DMS79 (cell line): ENCODE data around the gene LTB4R.

Source experiments
- DNase-seq: peaks from one replicate; lab custom pipeline; 2025; lab: John Stamatoyannopoulos, UW

The LTB4R gene, protein sequence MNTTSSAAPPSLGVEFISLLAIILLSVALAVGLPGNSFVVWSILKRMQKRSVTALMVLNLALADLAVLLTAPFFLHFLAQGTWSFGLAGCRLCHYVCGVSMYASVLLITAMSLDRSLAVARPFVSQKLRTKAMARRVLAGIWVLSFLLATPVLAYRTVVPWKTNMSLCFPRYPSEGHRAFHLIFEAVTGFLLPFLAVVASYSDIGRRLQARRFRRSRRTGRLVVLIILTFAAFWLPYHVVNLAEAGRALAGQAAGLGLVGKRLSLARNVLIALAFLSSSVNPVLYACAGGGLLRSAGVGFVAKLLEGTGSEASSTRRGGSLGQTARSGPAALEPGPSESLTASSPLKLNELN

DNA sequence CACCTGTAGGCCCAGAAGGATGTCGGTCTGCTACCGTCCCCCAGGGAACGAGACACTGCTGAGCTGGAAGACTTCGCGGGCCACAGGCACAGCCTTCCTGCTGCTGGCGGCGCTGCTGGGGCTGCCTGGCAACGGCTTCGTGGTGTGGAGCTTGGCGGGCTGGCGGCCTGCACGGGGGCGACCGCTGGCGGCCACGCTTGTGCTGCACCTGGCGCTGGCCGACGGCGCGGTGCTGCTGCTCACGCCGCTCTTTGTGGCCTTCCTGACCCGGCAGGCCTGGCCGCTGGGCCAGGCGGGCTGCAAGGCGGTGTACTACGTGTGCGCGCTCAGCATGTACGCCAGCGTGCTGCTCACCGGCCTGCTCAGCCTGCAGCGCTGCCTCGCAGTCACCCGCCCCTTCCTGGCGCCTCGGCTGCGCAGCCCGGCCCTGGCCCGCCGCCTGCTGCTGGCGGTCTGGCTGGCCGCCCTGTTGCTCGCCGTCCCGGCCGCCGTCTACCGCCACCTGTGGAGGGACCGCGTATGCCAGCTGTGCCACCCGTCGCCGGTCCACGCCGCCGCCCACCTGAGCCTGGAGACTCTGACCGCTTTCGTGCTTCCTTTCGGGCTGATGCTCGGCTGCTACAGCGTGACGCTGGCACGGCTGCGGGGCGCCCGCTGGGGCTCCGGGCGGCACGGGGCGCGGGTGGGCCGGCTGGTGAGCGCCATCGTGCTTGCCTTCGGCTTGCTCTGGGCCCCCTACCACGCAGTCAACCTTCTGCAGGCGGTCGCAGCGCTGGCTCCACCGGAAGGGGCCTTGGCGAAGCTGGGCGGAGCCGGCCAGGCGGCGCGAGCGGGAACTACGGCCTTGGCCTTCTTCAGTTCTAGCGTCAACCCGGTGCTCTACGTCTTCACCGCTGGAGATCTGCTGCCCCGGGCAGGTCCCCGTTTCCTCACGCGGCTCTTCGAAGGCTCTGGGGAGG lies at the start of gene LTB4R:
Gene LTB4R, plus strand, starts transcription at position 857 of the 959 bp plus-strand sequence. CDS start 4,150 bp downstream, outside the sequence.
- DNase-seq: peak; percentile 72

DNA sequence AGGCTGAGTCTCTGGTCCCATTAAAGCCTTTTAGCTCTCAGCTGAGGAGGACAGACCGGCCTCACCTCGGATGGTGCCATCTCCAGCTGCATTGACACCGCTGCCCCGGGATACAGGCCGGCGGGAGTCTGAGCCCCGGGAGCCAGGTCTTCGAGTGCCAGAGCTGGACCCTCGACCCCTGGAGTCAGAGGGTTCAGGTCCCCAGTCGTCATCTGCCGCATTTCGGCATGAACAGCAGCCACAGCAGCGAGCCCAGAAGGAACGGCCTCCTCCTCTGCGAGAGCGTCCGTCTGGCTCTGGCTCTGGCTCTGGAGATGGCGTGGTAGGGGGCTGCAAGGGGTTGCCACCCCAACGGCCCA lies 49.4 kb upstream of the LTB4R start:
- DNase-seq: no peak

DNA sequence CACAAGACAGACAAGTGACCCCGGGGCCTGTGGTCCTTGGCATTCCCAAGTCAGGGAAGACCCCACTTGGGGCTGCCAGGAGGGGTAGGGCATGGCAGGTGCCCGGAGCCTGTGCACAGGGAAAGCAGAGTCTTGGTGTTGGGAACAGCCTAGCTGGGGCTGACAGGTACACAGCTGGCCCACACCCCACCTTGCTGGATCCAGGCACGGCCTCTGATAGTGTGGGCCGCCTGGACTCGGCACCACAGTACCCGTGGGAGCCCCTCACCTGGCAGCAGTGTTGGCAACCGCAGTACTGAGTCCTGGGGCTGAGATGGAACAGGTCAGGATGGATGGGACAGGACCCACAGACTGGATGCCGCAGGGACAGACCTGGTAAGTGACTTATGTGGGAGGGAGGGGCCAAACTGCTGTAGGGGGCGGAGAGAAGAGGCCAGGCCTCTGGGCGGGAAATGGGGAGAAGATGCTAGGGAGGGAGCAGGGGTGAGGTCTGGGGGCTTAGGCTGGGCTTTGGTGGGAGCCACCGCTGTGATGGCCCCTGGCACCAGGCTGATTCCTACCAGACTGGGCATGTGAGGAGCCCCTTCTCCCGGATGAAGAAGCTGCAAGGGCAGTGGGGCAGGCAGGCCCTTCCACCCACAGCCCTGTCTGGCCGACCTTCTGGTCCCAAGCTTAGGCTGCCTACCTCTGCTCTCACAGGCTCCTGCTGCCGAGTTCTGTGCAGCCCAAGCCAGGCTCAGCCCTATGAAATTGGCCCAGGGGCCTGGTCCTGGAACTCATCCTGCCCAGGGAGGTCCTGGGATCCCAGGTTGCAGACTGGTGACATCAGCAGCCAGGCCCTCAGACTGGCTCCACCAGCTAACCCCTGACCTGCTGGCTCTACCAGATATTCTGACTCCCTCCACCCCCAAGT lies 48.2 kb upstream of the LTB4R start, which contains the start of gene TGM1:
Gene TGM1, minus strand, starts transcription at position 357 of the 913 bp plus-strand sequence. CDS start 825 bp downstream, outside the sequence.
- no peak for DNase-seq

DNA sequence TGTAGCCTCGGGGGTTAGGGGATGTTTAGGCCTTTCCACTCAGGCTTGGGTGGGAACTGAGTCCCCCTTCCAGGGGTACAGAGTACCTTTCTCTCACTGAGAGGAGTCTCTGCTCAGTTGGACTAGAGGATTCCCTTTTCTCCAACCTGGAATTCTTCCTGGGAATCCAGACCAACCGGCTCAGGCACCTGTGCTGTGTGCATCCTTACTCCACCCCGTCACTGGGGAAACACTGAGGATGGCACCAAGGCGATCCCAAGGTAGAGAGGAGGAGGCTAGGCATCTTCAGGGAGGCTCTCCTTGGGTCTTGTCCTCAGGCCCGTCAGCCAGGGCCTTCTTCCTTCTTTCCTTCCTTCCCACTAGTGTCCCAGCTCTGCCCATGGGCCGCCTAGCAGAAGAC lies 47.5 kb upstream of the LTB4R start:
- no peak for DNase-seq

DNA sequence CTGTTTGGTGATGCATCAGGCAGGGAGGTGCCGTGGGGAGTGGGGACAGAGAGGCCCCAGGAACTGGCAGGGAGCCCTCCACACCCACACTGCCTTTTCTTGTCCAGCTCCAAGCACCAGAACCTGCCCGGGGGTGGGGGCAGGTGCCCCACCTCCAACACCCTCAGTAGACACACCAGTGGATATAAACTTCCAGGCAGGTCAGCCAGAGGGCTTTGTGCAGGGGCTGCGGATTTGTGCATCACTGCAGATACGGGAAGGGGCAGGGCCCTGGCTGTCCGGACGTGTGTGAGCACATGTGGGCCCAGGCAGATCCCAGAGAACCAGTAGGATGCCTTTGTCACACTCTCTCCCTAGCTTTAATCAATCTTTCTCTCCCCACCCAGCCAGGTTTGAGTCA lies 47.0 kb upstream of the LTB4R start:
- no peak for DNase-seq

DNA sequence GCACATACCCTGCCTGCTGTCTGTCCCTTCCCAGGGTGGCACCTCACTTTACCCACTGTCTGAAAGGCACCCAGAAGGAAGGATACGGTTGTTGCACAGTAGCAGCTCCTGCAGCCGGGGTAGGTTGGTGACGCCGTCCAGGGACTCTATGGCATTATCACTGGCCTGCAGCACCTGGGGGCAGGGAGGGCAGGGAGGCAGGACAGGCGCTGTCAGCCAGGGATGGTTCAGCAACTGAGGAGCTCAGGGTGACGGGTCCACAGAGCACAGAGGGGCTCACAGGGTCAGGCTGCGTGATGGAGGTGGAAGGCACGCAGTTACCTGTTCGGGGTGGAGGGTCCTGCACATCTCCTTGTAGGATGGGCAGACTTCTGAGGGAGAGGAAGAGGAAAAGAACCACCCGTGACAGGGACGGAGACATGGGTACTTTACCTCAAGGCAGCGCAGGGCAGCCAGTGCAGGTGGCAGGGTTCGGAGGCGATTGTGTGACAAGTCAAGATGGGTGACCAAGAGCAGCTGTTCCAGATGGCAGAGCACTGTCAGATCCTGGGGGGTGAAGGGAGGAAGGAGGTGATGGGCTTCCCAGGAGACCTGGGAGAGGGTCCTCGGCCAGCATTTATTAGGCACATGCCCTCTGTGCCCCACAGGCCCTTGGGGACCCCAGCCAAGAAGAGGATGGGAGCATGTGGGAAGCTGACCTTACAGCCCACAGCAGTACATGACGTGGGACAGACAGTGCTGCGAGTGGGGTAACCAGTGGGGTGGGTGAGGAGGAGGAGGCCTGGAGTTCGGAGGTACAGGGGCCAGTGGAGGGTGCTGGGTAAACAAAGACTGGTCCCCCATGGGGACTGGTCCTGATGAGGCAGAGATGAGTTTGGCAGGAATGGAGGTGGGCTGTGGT lies 44.7 kb upstream of the LTB4R start:
- no peak for DNase-seq

DNA sequence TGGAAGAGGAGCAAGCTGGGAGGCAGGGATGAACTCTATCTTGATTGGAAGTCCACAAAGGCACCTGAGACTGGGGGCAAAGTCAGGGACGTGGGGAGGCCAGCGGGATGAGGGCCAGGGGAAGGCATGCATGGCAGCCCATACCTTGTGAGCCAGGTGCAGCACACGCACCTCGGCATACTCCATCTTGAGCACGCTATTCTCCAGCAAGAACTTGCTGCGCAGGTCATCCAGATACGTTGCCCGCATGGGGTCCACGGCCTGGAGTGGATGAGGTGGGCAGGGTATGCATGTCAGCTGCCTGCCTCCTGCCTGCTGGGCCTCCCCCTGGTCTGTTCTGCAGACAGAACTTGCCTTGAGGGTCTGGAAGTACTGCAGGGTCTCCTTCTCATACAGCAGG lies 43.8 kb upstream of the LTB4R start:
- no peak for DNase-seq

DNA sequence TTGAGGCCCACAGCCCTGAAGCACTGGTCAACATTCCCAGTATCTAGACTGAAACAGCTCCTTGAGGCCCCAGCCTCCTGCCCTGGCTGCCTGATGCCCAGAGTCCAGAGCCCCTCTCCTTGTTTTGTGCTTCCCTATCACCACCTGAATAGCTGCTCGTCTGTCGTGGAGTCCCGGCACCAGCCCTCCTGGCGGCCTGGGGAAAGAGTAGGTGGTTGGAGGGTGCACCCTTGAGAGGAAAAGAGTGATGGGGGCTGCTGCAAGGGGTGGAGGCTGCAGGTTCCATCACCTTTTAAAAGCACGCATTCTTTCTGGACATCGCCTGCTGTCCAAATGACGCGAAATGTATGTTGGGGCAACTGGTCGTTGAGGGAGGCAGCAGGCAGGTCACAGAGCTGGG lies 43.1 kb upstream of the LTB4R start:
- no peak for DNase-seq

DNA sequence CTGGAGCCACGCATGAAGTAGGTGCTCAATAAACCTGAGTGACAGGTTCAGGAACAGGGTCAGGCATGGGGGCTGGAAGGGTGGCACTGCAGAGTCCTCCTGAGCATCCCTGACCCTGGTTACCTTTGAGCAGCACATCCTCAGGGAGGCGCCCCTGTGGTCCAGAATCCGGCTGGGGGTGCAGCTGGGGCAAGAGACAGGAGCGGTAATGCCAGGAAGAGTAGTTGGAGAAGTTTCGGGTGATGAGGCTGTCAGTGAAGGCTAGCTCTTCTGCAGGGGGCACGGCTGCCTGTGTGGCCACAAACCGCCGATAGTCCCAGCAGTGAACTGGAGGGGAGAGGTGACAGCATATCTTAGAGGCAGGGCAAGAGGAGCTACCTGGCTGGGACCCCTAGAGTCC lies 41.9 kb upstream of the LTB4R start:
- DNase-seq: no peak

DNA sequence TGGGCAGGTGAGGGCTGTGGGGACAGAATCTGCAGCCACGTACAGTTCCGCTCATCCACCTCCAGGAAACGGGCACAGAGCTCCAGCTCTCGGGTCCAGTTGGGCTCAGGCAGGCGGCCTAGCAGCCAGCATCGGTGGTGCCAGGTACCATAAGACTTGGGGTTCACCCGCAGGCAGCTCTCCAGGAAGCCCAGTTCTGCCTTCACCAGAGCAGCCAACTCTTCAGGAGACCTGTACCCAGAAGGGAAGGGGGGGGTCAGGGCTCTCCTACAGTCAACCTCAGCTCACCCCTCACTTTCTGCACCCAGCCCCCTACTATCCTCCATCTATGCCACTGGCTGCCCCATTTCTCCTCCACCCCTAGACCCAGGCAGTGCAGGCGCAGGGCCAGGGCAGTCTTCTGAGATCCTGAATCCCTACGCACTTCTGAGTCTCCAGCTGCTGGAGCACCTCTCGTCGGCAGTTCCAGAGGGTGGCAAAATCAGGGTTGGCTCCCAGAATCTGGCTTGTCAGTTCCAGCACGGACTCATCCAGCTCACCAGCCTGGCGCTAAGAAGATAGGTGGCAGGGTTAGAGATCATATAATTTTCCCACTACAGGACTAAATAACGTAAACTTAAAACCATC lies 41.3 kb upstream of the LTB4R start:
- DNase-seq: no peak

DNA sequence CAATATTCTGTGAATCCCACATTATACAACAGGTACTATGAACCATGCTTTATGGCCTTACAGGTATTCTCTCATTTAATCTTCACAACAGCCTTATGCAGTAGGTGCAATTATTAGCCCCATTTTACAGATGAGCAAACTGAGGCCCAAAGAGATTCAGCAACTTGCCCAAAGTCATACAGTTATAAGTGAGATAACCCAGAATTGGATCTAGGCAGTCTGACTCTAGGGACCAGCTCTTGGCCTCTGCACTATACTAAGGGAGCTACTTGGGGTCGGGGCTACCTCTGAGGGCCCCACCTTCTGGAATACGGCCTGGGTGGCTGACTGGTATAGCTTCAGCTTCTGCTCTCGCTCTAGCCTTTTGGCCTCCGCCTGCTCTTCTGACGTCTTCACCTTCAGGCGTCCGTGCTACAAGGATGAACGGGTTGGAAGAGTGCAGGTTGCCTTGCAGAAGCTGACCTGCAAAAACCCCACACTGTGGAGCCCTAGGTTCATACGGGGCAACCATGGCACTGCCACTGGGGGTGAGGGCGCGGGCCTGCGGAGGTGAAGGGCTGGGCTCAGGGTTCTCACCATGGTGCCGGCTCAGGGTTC lies 40.7 kb upstream of the LTB4R start:
- peak; percentile 60 for DNase-seq

DNA sequence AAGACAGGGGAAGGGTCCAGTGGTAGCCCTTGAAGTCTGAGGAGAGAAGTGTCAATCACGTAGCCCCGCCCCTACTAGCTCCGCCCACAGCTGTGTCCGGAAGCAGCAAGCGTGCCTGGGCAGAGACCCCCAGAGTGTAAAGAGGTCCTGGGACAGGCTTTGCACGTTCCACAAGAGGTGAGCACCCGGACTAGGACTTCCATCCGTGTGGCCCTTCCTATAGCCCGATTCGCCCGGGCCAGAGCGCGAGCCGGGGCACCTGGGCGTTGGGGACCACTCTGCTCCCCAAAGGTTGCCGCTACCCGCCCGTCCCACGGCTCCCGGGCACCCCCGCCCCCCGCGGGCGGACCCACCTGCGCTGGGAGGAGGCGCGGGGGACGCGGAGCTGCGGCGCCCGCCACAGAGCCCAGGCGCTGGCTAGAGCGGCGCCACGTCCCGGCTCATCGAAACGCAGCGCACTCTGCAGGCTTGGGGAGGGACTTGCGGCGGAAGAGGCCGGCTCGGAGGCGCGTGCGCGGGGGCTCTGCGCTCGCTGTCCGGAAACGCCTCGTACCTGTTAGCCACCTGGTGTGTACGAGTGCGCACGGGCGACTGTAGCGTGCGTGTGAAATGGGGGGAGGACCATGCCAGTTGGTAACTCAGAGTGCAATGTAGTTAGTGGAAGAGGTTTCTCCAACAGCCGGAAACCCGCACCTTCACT lies 40.0 kb upstream of the LTB4R start, which contains the start of gene RABGGTA:
Gene RABGGTA, minus strand, starts transcription at position 464 of the 700 bp plus-strand sequence. CDS start 482 bp downstream, outside the sequence.
- DNase-seq: peak; percentile 91

DNA sequence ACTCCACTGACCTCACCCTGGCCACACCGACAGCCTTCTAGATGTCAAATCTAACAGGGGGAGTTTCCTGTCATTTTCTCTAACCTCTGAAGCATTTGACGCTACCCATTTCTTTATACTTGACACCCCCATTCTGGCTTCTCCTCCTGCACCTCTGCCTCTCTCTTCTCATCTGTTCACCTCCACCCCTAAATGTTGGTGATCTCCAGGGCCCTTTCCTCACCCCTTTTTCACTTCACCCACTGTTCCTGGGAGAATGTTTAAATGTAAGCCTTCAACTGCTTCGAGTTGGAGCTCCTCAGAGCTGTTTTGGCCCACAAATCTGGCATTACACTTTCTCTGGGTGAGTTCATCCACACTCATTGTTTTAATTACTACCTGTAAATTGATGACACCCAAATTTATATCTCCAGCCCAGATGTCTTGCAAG lies 39.5 kb upstream of the LTB4R start:
- no peak for DNase-seq

DNA sequence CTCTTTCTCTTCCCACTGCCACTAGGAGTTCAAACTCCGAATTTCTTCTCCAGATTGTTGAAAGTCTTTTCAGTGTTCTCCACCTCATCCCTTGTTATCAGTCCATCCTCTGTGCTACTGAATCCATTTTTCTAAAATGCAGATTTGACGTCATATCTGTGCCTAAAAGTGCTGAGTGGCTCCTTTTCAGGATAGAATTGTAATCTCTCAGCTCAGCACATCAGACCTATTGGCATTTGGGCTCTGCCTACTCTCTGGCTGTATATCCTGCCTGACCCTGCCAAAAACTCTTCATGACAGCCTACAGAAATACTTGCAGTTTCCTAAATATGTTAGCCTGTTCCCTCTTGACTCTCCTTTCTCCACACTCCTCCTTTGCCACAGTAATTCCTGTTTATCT lies 38.8 kb upstream of the LTB4R start:
- no peak for DNase-seq

DNA sequence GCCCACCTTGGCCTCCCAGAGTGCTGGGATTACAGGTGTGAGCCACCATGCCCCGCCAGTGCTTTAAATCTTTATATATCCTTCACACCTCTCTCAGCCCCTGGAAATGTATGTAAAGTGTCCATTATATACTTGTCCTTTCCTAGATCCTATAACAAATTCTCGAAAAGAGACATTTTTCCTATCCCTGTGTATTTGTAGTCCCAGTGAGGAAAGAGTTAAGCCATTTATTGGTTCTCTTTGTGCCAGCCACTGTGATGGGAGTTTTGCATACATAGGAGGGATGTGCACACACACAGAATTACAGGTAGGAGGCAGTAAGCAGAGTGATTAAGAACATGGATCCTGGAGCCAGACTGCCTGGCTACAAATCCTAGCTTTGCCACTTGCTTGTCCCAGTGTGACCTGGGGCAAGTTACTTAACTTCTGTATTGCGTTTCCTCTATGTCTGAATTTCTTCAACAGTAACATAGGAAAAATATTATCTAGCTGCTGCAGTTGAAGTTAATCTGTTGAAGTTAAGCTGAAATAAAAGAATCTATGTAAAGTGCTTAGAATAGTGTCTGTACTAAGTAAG lies 37.8 kb upstream of the LTB4R start:
- no peak for DNase-seq

DNA sequence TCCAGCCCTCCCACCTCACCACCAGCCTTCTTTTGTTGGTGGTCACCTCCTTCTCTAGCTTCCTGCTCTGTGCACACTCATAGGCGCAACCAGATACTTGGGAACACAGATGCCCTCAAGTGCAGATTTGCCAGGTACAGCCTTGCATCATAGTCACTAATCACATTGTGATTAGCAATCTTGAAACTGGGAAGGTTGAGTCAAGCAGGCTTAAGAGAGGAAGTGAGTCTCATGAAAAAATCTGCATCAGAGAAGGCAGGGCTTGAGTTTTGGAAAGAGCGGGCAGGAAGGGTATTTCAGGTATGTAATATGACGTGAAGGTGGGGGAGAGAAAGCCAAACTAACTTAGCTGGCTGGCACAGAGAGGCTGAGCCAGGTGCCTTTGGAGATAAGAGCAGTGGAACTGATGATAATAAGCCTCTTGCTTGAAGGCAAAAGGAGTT lies 37.2 kb upstream of the LTB4R start:
- no peak for DNase-seq

DNA sequence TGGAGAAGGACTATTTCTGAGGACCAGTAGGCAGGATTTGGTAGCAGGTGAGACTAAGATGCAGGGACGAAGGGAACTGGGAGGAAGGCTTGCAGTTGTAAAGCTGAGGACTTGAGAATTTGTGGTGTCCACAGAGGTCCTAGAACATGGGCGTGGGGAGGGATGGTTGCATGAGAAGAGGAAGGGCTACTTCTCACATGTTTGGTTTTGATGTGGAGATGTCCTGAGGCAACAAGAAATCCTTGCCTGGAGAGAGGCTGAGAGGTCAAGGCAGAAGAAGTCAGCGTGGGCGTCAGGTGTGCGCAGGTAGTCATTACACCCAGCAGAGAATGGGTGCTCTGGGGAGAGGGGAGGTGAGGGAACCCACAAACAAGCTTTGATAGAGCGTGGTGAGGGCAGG lies 34.2 kb upstream of the LTB4R start:
- DNase-seq: no peak

DNA sequence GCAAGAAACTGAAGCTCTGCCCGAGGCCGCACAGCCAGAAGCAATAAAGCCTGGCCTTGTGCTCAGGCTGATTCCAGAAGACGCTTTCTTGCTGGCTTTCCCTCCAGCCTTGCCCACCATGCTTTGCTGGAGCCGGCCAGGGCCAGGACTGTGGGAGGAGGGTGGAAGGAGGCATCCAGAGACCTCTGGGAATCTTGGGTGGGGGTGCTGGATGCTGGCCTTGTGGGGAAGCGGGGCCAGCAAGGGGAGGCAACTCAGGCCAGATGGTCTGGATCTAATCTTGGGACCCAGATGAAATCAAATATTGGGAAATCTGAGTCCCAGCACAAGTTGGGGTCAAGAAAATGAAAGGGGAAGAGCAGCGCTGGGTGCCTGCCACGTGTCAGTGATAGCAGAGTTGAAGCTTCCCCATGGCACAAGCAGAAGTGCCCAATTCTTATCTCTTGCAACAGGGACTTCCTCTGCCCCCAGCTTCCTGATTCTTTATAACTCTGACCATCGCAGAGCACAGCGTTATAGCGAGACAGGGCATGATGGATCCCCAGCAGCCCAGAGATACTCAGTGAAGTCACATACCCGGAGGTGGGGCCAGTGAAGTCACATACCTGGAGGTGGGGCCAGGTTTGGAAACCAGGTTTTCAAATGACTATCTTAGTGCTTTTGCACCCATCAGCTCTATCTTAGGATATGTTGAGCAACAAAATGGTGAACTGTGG lies 33.5 kb upstream of the LTB4R start:
- DNase-seq: no peak
